ENCODE measurements around the gene APOL6. TPM values are rescaled to one million over a fixed set of nuclear protein-coding genes. Genes with fewer than 3 reads are reported as not detected.

Gene APOL6
- total and polyA plus RNA-seq, 2 donors (not counting 3 experiments of a cell fraction or from before 2014, with no cell fraction given) = 0.33 to 3.0 TPM

DNA sequence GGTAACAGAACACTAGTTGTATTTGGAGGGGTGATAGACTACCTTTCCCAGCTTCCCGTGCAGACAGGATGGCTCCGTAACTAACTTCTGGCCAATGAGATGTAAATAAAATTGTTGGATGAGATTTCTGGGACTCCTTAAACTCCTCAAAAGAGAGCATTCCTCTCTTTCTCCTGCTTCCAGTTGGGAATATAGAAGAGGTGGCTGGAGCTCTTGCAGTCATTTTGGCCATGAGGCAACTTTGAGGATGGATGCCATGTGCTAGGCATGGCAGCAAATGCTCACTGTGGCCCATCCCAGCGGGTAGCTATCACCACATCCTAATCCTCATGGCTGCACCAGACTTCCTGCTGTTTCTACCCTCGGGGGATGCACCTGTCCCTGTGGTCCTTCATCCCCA is 38.5 kb upstream of the APOL6 start:
- Histone ChIP-seq H3K27me3 (ENCODE audit: control insufficient read depth in 2 of 2, insufficient read depth in 2 of 2, low read length in 2 of 2) (peaks cover 0 to 5% of the 10 kb centered on the region in 2 experiments), H3K9me3 (replicated peaks; ENCODE audit: control insufficient read depth, insufficient read depth, low read length) (no peaks in the 10 kb centered on the region), H3K9ac (replicated peaks; ENCODE audit: extremely low read depth, insufficient read depth, low read length) (no peak overlapping the region), H3K4me3 (replicated peaks in 1 of 3; ENCODE audit: insufficient read depth in 1 of 3, low read depth in 1 of 3, low read length in 3 of 3) (no peak overlapping the region), H2AFZ (ENCODE audit: low read depth, low read length) (no peak overlapping the region), H3K27ac (ENCODE audit: insufficient read depth, low read depth, low read length) (no peak overlapping the region), H3K79me2 (ENCODE audit: control insufficient read depth, insufficient read depth, low read length) (no peaks in the 10 kb centered on the region), H3K36me3 (ENCODE audit: control insufficient read depth in 2 of 2, extremely low read depth in 1 of 2, insufficient read depth in 2 of 2, low read length in 2 of 2) (no peaks in the 10 kb centered on the region), H3K4me1 (ENCODE audit: control insufficient read depth, extremely low read depth, insufficient read depth, low read length) (no peaks in the 10 kb centered on the region), H4K20me1 (replicated peaks; ENCODE audit: control insufficient read depth, extremely low read depth, insufficient read depth, low read length) (no peaks in the 10 kb centered on the region), H3K9me1 (replicated peaks; ENCODE audit: control insufficient read depth, extremely low read depth, insufficient read depth, low read length) (no peaks in the 10 kb centered on the region), H3K4me2 (ENCODE audit: insufficient read depth, low read length) (no peak overlapping the region)
- POLR2A ChIA-PET = no interaction called here
- FAIRE-seq (no peak), DNase-seq (ENCODE audit: low read depth, low spot score) (no peak)
- intact Hi-C loops (cut with micrococcal nuclease) (no loop called here), dilution Hi-C loops (cut with MboI; ENCODE audit: extremely low pct_ligation_motif_present, low sequenced_read_pairs) (no loop called here)
- BruUV-seq (replicated peaks) = no TSS peak
- CTCF ChIA-PET = interaction anchor here (1.1 to 1.3 kb wide), 2 partner anchors 12 to 179 kb away, joined by 4 read pairs; no protein-coding TSS in a partner anchor
- TF ChIP-seq, protein P1, sequence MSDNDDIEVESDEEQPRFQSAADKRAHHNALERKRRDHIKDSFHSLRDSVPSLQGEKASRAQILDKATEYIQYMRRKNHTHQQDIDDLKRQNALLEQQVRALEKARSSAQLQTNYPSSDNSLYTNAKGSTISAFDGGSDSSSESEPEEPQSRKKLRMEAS (IDR thresholded peaks at IDR 0.05; ENCODE audit: insufficient read depth, insufficient read length) = no peak
- TF ChIP-seq POLR2AphosphoS5 (IDR thresholded peaks at IDR 0.05; ENCODE audit: insufficient read depth, low read depth, low read length) (no peak), MYC (IDR thresholded peaks at IDR 0.05; ENCODE audit: low read depth, low read length) (no peak), POLR2A (IDR thresholded peaks at IDR 0.05; ENCODE audit: low read depth, low read length) (no peak), JUN (IDR thresholded peaks at IDR 0.05; ENCODE audit: borderline replicate concordance, insufficient read depth, insufficient read length, low read depth) (no peak), EZH2 (IDR thresholded peaks at IDR 0.05; ENCODE audit: borderline replicate concordance, low read depth, low read length, severe bottlenecking) (no peak), FOS (IDR thresholded peaks at IDR 0.05; ENCODE audit: borderline replicate concordance, insufficient read depth, low read length) (no peak)
- TF ChIP-seq, protein P2, sequence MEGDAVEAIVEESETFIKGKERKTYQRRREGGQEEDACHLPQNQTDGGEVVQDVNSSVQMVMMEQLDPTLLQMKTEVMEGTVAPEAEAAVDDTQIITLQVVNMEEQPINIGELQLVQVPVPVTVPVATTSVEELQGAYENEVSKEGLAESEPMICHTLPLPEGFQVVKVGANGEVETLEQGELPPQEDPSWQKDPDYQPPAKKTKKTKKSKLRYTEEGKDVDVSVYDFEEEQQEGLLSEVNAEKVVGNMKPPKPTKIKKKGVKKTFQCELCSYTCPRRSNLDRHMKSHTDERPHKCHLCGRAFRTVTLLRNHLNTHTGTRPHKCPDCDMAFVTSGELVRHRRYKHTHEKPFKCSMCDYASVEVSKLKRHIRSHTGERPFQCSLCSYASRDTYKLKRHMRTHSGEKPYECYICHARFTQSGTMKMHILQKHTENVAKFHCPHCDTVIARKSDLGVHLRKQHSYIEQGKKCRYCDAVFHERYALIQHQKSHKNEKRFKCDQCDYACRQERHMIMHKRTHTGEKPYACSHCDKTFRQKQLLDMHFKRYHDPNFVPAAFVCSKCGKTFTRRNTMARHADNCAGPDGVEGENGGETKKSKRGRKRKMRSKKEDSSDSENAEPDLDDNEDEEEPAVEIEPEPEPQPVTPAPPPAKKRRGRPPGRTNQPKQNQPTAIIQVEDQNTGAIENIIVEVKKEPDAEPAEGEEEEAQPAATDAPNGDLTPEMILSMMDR (IDR thresholded peaks at IDR 0.05; ENCODE audit: extremely low read depth in 1 of 2, insufficient read depth in 1 of 2, low read depth in 1 of 2, low read length in 2 of 2) = no peak
